NCI-H2081 treated with DMSO at 0.1 percent for 48 hours (cell line): ENCODE results near the gene ZDHHC14.
"Not testable (repeated sequence)": the region's sequence is repeated elsewhere in the genome, so short reads cannot be mapped to it uniquely, and the experiment has no call there.

ENCODE experiments used
- DNase-seq: peaks from one replicate; lab custom pipeline; 2025; lab: John Stamatoyannopoulos, UW

The ZDHHC14 gene

DNA sequence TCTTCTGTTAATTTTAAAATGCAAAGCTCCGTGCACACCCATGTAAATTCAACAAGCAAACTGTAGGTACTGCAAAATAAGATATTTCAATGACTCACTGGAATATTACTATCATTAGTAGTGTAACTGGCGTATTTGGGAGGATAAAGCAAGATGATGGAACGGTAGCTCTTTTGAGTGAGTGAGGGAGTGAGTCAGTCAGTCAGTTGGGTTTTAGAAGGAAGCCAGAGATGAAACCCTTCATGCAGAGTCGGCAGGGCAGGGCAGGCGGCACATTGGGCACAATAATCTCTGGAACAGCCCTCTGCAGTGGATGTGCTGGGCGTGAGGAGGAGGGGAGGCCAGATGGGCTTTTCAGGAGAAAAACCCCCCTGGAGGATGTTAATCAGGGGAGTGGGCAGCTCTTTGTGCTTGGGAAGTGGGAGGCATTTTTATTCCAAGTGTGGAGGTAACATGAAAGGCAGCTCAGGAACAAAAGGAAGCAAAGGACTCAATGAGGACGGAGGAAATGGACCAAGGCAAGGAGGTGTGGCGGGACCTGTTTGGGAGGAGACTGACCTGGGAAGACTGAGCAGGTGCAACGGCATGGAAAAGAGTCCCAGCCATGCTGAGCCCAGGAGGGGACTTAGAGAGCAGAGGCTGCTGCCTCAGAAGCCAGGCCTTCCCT, 171.2 kb downstream of the ZDHHC14 start:
- DNase-seq = no peak

DNA sequence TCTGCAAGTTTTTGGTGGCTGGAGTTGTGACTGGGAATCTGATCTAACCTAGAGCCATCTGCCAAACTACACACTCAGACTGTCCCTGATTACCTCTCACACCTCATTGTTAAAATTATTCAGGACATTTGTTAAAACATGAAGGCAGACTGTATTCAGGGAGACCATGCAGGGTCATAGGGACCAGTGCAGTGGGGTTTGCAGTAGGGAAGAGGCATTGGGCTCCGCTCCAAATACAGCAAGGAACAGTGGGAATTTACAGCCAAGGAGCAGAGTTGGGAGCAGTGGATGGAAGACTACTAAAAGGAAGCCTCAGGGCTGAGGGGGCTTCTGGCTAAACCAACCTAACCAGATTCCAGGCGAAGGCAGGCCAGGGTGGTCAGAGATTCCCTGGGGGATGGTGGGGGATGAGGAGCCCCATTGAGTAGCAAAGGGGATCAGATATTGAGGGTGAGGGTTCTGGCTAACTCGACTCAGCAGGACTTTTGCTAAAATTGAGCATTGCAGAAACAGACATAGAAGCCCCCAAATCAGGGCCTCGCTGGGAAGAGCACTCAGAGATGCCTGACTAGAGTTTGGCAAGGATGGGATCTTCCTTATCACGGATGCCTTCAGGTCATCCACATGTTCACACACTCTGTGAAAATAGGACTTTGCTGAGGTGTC, 172.0 kb downstream of the ZDHHC14 start:
- no peak for DNase-seq

DNA sequence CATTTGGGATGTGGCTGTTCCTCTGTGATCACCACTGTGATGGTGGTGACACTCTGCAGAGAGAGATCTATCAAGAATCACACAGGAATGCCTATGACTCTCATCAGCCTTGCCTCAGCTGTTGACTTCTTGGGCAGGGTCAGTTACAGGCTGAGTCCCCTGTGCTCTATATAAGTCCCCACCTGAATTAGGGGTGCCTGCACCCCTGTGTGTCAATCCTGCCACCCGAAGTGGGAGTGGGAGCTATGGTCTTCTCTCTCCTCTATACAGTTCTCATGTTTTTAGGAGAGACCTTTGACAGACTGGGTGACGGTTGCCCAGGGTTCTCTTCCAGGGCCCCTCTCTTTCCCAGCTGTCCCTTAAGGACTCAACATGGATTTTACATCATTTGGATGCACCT, 173.8 kb downstream of the ZDHHC14 start:
- no peak for DNase-seq

DNA sequence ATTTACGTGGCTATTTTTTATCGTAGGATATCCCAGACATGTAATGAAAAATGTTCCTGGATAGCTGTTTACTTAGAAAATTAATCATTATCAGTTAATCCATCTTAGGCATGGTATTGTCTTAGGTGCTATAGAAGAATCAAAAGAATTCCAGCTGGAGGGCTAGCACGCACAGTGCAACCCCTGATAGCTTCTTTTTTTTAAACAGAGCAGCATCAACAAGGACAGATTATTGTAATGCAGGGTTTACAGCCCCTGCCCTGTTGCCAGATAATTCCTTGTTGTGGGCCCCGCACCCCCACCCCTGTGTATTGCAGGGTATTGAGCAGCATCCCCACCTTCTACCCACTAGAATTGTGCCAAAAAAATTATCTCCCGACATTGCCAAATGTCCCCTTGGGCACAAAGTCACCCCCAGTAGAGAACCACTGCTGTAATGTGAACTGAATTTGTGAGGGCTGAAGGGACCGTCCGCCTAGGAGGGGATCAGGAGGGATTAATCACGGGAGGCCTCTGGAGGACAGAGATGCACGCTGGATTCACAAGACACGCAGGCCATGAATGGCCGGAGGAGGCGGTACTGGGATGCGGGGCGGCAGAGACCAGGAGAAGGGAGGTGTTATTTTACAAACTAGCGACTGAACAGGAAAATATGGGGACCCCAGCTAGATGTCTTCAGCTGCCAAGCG, 174.6 kb downstream of the ZDHHC14 start:
- no peak for DNase-seq

DNA sequence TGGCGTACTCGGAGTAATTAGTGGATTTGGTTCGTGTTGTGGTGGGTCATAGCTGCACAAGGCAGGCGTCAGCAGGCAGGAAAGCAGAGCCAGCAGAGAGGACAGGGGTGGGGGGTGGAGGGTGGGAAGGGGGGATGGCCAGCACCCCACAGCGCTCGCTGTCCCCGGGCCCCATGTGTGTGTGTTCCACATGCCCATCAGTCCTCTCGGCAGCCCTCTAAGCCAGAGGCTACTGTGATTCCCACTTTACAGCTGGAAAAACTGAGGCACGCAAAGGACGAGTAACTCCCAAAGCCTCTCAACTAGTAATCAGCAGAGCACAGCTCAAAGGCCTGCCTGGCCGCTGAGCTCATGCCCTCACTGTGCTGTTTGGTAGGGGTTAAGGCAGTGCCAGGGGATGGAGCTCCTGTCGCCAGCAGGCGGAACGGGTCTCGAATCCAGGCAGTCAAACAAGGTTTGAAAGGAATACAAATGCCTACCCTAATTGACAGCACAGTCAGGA, 175.2 kb downstream of the ZDHHC14 start:
- DNase-seq = no peak

DNA sequence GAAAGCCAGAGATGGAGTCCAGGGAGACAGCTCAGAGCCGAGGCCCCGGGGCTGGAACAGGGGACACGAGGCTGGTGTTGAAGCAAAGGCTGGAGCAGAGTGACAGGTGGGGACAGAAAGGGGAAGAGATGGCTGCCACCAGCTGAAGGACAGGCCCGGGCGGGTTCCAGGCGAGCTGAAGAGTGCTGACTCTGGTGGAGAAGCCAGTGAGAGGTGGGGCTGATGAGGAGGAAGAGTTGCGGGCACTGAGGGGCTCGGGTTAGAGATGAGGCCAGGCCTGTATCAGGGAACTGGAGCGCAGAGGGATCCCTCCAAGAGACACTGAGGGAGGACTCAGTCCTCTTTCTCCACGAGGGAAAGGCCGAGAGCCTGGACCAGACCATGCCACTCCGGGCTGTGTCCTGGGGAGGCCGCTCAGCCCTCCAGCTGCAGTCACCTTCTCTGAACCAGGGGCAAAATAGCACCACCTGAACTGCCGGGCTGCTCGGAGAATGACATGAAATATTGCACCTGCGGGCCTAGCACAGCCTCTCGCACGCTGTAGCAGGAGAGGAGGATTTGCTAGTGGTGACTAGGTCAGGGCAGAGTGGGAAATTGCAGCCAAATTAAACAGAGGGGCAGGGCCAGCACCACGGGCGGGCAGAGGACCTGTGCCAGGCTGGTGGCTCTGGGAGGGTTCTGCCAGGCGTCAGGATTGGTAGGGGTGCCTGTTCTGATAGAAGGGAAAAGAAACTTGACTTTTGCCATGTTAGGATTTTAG, 175.9 kb downstream of the ZDHHC14 start:
- DNase-seq = no peak

DNA sequence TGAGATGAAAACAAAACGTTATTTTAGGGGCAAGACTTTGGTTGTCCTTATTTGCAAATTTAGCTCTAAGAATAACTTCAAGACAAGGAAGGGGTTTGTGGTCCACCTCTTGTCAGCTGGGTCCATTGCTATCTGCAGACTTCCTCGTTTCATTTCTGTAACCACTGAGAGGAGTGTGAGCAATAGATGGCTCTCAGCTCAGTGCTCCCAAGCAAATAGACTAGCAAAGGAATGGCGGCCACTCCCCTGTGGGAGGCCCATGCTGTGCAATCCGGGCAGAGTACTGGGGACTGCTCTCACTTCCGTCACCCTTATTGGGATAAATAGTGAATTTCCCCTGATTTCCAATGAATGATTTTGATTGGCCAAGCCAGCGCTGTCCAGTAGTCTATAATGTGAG, 176.6 kb downstream of the ZDHHC14 start:
- DNase-seq = no peak

DNA sequence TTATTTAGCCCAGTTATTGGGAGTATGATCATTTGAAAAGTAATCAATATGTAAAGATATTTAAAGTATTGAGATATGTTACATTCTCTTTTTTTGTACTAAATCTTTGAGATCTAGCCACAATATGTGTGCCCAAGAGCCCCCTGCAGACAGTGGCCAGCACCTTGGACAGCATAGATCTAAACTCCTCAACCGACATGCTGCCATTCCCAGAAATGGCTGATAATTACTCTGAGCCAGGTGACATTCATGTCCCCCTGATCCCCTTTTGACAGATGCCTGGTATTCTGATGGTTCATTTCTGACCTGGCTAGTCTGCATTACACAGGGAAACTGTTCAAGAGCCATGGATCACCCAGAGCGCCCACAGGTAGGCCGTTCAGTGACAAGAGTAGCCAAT, 177.1 kb downstream of the ZDHHC14 start:
- DNase-seq = no peak

DNA sequence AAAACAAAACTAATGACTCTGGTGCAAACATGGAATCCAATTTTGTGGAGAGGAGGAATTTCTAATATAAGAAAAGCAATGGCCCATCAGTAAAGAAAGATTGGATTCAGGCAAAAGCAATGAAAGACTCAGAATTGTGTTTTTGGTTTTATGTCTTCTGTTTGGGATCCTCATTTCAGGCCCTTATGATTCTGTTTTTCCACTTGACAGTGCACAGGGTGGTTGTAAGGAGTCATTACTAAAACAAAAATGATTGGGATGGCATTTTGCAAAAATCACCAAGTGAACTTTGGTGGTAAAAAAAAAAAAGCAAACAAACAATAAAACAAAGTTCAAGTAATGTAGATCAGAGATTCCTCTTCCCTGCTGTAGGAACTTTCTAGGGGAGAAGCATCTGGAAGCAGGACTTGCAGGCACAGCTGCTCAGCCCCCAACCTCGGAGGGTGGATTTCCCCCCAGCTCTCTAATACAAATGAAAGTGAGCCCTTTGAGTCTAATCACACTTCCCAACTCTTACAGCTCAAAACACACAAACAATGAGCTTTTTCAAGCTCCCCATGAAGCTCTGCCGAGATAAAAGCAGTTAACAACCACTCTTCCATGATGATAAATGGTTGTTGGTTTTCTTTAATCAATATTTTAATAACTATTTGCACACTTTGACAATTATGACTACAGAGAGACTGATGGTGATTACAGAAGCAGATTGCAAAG, 177.7 kb downstream of the ZDHHC14 start:
- DNase-seq = no peak

DNA sequence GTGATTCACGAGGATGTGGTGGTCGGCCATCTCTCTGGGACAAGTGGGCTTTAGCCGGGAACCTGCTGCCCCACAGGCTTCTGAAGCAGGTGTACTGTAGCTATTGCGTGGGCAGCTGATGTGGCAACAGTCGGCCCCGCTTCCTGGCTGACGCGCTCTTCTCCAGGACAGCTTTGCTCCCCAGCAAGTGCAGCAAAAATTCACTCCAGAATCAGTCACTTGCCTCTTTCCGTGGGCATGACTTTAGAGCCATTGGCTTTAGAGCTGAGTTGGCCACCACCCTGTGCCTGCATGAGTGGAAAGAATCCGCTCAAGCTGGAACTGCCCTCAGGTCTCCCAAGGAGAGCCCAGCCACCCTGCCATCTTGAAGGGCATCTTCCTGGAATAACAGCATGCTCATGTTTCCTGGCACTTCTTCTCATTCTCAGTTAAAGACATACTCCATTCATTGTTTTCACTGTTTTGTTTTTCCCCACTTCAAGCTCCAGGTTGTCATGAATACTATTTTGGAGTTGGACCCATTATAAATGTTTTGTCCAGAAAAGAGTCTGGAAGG, 178.3 kb downstream of the ZDHHC14 start:
- DNase-seq = no peak

DNA sequence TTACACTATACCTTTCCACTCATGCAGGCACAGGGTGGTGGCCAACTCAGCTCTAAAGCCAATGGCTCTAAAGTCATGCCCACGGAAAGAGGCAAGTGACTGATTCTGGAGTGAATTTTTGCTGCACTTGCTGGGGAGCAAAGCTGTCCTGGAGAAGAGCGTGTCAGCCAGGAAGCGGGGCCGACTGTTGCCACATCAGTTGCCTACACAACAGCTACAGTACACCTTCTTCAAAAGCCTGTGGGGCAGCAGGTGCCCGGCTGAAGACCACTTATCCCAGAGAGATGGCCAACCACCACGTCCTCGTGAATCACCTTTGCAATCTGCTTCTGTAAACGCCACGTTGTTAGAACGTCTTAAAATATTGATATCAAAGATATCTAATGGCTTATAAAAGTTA, 179.1 kb downstream of the ZDHHC14 start:
- DNase-seq = not testable (repeated sequence)

DNA sequence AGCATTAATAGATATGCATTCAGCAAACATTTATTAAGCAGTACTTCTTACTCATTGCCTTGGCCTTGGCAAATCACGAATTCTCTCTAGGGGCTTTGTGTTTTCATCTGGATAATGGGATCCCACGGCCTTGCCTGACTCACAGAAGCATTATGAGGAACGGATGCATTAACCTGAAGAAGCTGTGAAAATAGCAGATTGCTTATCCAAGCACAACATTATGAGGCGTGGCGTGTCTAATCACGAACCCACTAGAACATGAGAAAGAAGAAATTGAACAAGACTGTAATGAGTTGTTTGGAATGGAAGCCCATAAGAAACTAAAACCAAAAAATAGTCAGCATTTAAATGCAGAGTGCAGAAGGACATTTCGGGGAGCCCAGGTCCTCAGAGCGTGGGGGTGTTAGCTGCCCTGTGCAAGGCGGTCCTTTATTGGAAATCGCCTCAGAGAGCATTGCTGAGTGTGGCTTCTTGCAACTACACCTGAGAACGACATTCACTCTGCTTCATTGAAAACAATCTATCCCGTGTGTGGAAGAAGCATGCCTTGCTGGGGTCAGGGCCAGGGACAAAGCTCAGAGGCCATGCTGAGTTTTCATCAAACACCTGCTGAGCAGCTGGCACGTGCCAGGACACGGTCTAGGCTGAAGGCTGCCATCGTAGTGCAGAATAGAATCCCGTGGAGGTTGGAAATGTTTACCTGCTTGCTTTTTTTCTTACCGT, 179.9 kb downstream of the ZDHHC14 start:
- DNase-seq = no peak

DNA sequence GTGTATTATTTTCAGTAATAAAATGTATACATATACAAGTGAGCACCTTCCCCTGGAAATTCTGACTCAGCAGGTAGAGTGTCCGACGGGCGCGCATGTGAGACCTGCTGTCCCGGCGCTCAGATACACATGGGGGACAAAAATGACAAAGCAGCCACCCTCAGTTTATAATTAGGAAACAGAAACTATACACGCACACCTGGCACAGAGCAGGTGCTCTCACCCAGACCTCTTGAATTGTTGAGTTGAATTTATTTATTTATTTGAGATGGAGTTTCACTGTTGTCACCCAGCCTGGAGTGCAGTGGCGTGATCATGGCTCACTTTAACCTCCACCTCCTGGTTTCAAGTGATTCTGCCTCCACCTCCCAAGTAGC, 180.4 kb downstream of the ZDHHC14 start:
- no peak for DNase-seq

DNA sequence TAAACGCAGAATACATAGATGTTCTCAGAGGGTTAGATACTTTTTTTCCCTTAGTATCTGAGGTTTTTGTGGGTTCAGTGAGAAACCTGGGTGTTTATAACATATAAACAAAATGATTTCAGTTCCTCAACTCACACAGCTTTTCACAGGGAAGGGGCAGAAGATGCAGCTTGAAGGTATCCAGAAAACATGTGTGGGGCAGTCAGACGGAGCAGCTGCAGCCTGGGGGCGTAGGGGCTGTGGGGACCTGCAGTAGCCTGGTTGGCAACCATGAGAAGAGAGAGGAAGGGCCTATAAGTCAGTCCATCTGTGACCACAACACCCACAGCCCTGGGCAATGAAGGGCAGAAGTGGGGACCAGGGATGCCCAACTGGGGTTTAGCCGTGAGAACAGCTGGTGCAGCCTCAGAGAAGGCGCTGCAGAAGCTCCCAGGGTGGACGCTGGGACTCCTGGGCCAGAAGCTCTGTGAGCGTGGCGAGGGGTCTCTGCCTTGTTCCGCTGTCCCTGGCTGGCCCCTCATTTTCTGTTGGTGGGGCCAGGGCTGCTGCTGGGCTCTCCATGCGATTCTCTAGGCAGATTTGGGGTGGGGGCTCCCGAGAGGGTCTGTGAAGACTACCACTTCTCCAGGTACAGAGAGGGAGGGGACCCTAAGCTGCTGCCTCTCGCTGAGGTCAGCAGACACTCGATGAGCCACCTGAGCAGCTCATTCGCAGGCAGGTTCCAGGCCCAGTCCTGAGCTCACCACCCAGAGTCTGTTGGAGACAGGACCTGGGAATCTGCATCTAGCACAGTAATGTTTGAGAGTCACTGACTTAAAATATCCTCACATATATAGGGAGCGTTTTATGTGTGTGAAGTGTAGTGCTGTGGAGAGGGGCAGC, 181.2 kb downstream of the ZDHHC14 start:
- no peak for DNase-seq

DNA sequence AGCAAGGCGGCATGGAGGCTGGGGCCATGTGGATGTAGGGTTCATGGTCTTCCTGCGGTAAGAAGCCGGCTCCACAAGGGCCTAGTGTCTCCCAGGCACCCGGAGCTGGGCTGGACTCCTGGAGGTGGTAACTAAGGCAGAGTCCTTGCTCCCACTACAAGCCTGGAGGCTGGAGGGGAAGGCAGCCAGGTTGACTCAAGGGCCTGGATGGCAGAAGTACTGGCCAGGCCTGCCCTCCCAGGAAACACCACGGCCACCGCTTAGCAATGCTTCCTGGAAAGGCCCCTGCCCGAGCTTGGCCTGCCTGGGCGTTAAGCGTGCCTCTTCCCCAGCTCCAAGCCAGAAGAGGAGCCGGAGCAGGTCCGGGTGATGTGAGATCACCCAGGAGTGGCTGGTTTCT, 182.0 kb downstream of the ZDHHC14 start:
- DNase-seq = no peak

DNA sequence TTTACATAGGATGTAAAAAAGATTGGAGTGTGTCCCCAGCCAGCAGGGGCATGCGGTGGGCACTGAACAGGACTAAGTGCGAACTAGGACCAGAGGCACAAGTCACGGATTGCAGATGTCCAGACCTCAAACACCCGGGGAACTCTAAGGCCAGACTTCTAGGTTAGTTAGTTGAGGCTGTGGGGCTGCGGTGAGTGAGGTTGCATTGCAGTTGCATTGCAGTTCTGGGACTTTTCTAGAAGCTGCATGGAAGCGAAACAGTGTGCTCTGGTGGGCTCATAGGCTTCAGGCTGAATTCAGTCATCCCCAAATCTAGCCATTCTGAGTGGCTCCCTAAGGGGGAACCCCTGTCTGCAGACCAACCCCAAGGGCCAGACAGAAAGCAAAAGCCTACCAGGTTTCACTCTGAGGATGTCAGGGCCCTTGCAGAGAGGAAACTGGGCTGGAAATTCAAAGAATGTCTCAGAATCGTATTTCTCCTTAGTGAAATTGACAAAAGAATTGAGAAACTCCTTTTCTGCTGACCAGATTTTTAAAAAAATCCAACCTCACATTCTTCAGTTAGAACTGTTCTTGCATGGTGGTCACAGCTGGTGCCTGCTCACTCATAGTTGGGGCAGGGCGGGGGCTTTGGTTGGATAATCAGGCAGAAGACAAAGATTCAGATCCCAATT, 182.8 kb downstream of the ZDHHC14 start:
- DNase-seq = no peak

DNA sequence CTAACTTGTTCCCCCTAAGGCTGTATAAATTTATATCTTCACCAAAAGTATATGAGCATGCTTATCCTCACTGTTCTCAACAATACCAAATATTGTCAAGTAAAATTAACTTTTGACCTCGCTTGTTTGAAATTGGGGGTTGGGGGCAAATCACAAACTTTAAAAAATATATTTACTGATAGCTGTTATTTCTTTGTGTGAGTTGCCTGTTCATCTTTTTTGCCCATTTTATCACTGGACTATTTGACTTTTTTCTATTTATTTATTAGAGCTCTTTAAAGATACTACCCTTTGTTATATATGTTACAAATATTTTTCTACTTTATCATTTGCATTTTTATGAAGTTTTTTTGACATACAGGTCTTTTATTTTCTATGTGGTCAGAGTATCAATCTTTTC, 187.7 kb downstream of the ZDHHC14 start:
- DNase-seq = no peak

DNA sequence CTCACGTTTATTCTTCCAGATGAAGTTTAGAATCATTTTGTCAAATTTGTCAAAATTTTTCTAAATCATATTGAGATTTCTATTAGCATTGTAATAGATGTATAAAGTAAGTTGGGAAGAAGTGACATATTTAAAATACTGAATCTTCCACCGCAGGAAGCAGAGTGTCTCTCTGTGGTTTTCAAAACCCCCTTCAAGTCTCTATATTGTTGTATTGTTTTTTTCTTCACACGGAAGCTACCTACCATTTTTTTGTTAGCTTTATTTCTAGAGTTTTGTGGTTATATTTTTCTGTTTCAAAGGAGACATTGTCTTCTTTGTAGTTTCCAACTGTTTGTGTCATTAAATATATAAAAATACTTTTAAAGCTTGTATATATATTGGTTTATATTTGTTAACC, 188.6 kb downstream of the ZDHHC14 start:
- DNase-seq = no peak

DNA sequence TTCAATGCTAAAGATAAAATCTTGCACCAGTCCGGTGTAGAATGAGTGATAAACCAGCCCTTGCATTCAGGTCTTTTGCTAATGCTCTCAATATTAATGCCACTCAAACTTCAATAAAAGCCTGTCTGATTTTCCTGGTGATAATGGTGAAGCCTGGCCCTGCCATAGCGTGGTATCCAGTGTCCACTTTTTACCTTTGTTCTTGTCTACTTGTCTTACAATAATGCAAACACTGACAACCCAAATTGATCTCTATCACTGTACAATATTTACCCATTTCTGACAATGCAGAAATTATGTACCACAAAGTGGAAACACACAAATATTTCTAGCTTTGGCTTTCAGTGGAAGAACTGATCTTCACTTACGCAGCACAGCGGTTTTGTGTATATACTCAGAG, 189.1 kb downstream of the ZDHHC14 start:
- no peak for DNase-seq
